Keratinocyte (primary cell): Measurements from ENCODE around the gene ASTN2. TPM values are rescaled to one million over a fixed set of nuclear protein-coding genes. Genes with fewer than 3 reads are reported as not detected.

ENCODE experiments used
- DNase-seq: peaks from one replicate; pipeline ENCODE4 v3.0.0-alpha.2; 2011; ENCODE audit warnings: low read depth, missing footprints, low spot score
- FAIRE-seq: peaks from 2 replicates; lab custom pipeline; 2011; peaks lifted over from hg19 to GRCh38; lab: Jason Lieb, UNC
- H2AFZ ChIP-seq: 2 replicates; pipeline ENCODE4 v1.6.0; 2012; ENCODE audit warnings: low read length, control low read depth, inconsistent platforms; ENCODE audit not compliant: control insufficient read depth
- H3K27ac ChIP-seq: 2 replicates; pipeline ENCODE4 v1.5.1; 2011; ENCODE audit warnings: low read length; ENCODE audit not compliant: control insufficient read depth, insufficient read depth
- H3K27me3 ChIP-seq: 3 replicates; pipeline ENCODE4 v1.6.0; 2011; ENCODE audit warnings: low read length; ENCODE audit not compliant: control insufficient read depth, insufficient read depth; ENCODE audit errors: extremely low read depth
- H3K36me3 ChIP-seq, 2 experiments: 2 replicates in 1 of 2; 3 replicates in 1 of 2; pipeline ENCODE4 v1.5.1; 2011; ENCODE audit warnings: low read length in 2 of 2, mild to moderate bottlenecking in 1 of 2; ENCODE audit not compliant: control insufficient read depth in 2 of 2, insufficient read depth in 2 of 2; ENCODE audit errors: extremely low read depth in 1 of 2
- H3K4me1 ChIP-seq: 3 replicates; pipeline ENCODE4 v1.5.1; 2011; ENCODE audit warnings: low read length; ENCODE audit not compliant: control insufficient read depth, insufficient read depth; ENCODE audit errors: extremely low read depth
- H3K4me2 ChIP-seq: 3 replicates; pipeline ENCODE4 v1.6.0; 2011; ENCODE audit warnings: low read depth, low read length; ENCODE audit not compliant: control insufficient read depth, insufficient read depth; ENCODE audit errors: extremely low read depth
- H3K4me3 ChIP-seq, 3 experiments: fragments of 200-600 bp in 1 of 3; sonication (generic) in 1 of 3; 2 replicates in 2 of 3; 3 replicates in 1 of 3; pipeline ENCODE4 v1.5.1; 2011 to 2016; ENCODE audit warnings: low read length in 3 of 3, mild to moderate bottlenecking in 3 of 3, control low read depth in 2 of 3, inconsistent platforms in 1 of 3, low read depth in 1 of 3, mixed read lengths in 1 of 3, mixed run types in 1 of 3, moderate library complexity in 1 of 3; ENCODE audit not compliant: control insufficient read depth in 2 of 3, insufficient read depth in 2 of 3; ENCODE audit errors: extremely low read depth in 1 of 3
- H3K79me2 ChIP-seq: 2 replicates; pipeline ENCODE4 v1.6.0; 2012; ENCODE audit warnings: low read length; ENCODE audit not compliant: control insufficient read depth, insufficient read depth
- H3K9ac ChIP-seq: 3 replicates; pipeline ENCODE4 v1.6.0; 2011; ENCODE audit warnings: low read length; ENCODE audit not compliant: control insufficient read depth, insufficient read depth; ENCODE audit errors: extremely low read depth
- H3K9me1 ChIP-seq: 3 replicates; pipeline ENCODE4 v1.6.0; 2011; ENCODE audit warnings: low read length; ENCODE audit not compliant: control insufficient read depth, insufficient read depth; ENCODE audit errors: extremely low read depth
- H3K9me3 ChIP-seq: 2 replicates; pipeline ENCODE4 v1.5.1; 2012; ENCODE audit warnings: low read depth, low read length; ENCODE audit not compliant: control insufficient read depth
- H4K20me1 ChIP-seq: 3 replicates; pipeline ENCODE4 v1.6.0; 2011; ENCODE audit warnings: low read length; ENCODE audit not compliant: control insufficient read depth, insufficient read depth; ENCODE audit errors: extremely low read depth
- CTCF ChIP-seq, 3 experiments: IDR thresholded peaks in 1 of 3; conservative IDR thresholded peaks in 1 of 3; optimal IDR thresholded peaks in 1 of 3; 2 replicates in 2 of 3; 3 replicates in 1 of 3; pipeline versions ENCODE3 to v1.5.1; 2011; ENCODE audit warnings: low read length in 3 of 3, mild to moderate bottlenecking in 3 of 3, moderate library complexity in 2 of 3, control low read depth in 1 of 3, inconsistent platforms in 1 of 3; ENCODE audit not compliant: insufficient read depth in 2 of 3; ENCODE audit errors: extremely low read depth in 1 of 3
- EZH2 ChIP-seq: IDR thresholded peaks from one replicate; pipeline ENCODE4 v1.6.1; 2012; ENCODE audit warnings: inconsistent platforms, mild to moderate bottlenecking, low read length, moderate library complexity
- dilution Hi-C: fragments of 300-500 bp; cut with MboI; formaldehyde crosslinking; loops from one replicate; pipeline ENCODE4 v1.7.0; 2020; ENCODE audit warnings: low sequenced_read_pairs; ENCODE audit not compliant: extremely low pct_ligation_motif_present
- polyA plus RNA-seq, 5 experiments: library from polyadenylated mRNA; depleted of rRNA in 3 of 5; stranded (reverse) in 3 of 5; stranded (forward) in 1 of 5; unstranded in 1 of 5; fragments of >200 nt; gene quantifications; 1 replicate in 1 of 5; 2 replicates in 3 of 5; 3 replicates in 1 of 5; pipeline versions ENCODE4 v1.2.1 to v1.2.3, GENCODE V29; 2011 to 2012; ENCODE audit warnings: missing spikeins in 2 of 5, low read depth in 1 of 5, low replicate concordance in 1 of 5

The ASTN2 gene
- polyA plus RNA-seq, 1 donor (not counting 4 experiments of a cell fraction or from before 2014, with no cell fraction given): 0.31 TPM

- TF ChIP-seq CTCF (optimal IDR thresholded peaks at IDR 0.05 in 1 of 3, IDR thresholded peaks at IDR 0.05 in 1 of 3, conservative IDR thresholded peaks at IDR 0.05 in 1 of 3; ENCODE audit: extremely low read depth in 1 of 3, insufficient read depth in 2 of 3, low read length in 3 of 3) (no peak), EZH2 (no peak)
- dilution Hi-C loops: no loop called here
- H2AFZ ChIP-seq: no peak overlapping the region
- H3K4me2 ChIP-seq: no peak overlapping the region
- H3K27ac ChIP-seq: no peak overlapping the region
- H3K4me1 ChIP-seq: no peaks in the 10 kb centered on the region
- no peaks in the 10 kb centered on the region for H3K79me2 ChIP-seq
- H3K27me3 ChIP-seq: no peaks in the 10 kb centered on the region
- DNase-seq: no peak
- no peak overlapping the region for H3K9ac ChIP-seq
- no peak for FAIRE-seq
- no peaks in the 10 kb centered on the region for H3K9me3 ChIP-seq
- H3K4me3 ChIP-seq: no peak overlapping the region
- no peaks in the 10 kb centered on the region for H3K9me1 ChIP-seq
- H4K20me1 ChIP-seq: no peaks in the 10 kb centered on the region
- no peaks in the 10 kb centered on the region for H3K36me3 ChIP-seq
Measured at GRCh38 chr9:116753389-116753788, 661.5 kb downstream of the ASTN2 start.

DNA sequence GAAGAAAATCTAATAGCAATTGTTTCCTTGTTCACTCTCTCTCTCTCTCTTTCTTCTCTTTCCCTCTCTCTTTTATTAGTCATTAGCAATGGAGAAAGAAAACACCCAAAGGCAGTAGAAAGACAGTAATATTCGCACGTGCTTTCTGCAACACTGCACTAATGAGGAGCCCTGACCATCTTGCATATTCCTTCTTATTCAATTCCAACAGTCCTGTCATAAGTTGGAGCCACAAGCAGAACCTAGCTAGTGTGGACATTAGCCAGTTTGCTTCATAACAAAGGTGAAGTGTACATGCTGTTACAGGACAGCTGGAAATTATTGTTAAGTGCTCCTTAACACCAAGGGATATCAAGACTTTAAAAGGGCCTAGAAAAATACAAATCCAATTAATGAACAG, 664.3 kb downstream of the ASTN2 start:
- FAIRE-seq: no peak
- H3K27ac ChIP-seq: no peak overlapping the region
- no peaks in the 10 kb centered on the region for H3K36me3 ChIP-seq
- H3K9me1 ChIP-seq: no peaks in the 10 kb centered on the region
- no peak overlapping the region for H3K9ac ChIP-seq
- H2AFZ ChIP-seq: no peak overlapping the region
- no peak overlapping the region for H3K4me2 ChIP-seq
- no peaks in the 10 kb centered on the region for H3K4me1 ChIP-seq
- H3K4me3 ChIP-seq: no peak overlapping the region
- no peaks in the 10 kb centered on the region for H3K79me2 ChIP-seq
- no peaks in the 10 kb centered on the region for H4K20me1 ChIP-seq
- H3K9me3 ChIP-seq: no peaks in the 10 kb centered on the region
- dilution Hi-C loops: no loop called here
- TF ChIP-seq EZH2: no peak
- no peak for DNase-seq
- no peaks in the 10 kb centered on the region for H3K27me3 ChIP-seq

DNA sequence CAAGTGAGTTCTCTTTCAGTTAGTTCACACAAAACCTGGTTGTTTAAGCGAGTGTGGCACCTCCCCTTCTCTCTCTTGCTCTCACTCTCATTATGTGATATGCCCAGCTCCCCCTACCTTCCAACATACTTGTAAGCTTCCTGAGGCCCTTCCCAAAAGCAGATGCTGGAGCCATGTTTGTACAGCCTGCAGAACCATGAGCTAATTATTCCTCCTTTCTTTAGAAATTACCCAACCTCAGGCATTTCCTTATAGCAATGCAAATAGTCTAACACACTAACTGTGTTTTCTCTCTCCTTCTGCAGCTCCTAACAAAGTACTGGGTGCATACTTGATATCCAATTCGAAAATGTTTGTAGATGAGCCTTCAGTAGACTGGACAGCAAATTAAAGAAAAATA, 665.1 kb downstream of the ASTN2 start:
- Histone ChIP-seq H3K36me3 (no peaks in the 10 kb centered on the region), H2AFZ (no peak overlapping the region), H3K4me1 (no peaks in the 10 kb centered on the region), H3K27ac (no peak overlapping the region), H3K4me3 (no peak overlapping the region), H3K9ac (no peak overlapping the region), H4K20me1 (no peaks in the 10 kb centered on the region), H3K9me1 (no peaks in the 10 kb centered on the region), H3K9me3 (no peaks in the 10 kb centered on the region), H3K79me2 (no peaks in the 10 kb centered on the region), H3K27me3 (no peaks in the 10 kb centered on the region), H3K4me2 (no peak overlapping the region)
- dilution Hi-C loops: no loop called here
- TF ChIP-seq EZH2 (no peak), CTCF (optimal IDR thresholded peaks at IDR 0.05 in 1 of 3, IDR thresholded peaks at IDR 0.05 in 1 of 3, conservative IDR thresholded peaks at IDR 0.05 in 1 of 3; ENCODE audit: extremely low read depth in 1 of 3, insufficient read depth in 2 of 3, low read length in 3 of 3) (no peak)
- DNase-seq (no peak), FAIRE-seq (no peak)
